IPS-NIHi11 (cell line): Measurements from ENCODE around the gene SCN1B.
"Not testable (repeated sequence)": the region's sequence is repeated elsewhere in the genome, so short reads cannot be mapped to it uniquely, and the experiment has no call there.

ENCODE experiments used
- DNase-seq: peaks from one replicate; pipeline ENCODE4 v3.0.0; 2012; ENCODE audit warnings: mixed read lengths, low spot score

The SCN1B gene

GRCh38 chr19:35037716-35038622, 7.7 kb downstream of the SCN1B start:
- DNase-seq = no peak

GRCh38 chr19:35038623-35039512, 8.6 kb downstream of the SCN1B start:
- no peak for DNase-seq

GRCh38 chr19:35039881-35040825, 9.9 kb downstream of the SCN1B start:
- no peak for DNase-seq

- peak; percentile 74 for DNase-seq
Measured at GRCh38 chr19:35040826-35041547, 10.7 kb downstream of the SCN1B start.

- peak; percentile 93 for DNase-seq
Measured at GRCh38 chr19:35041548-35042055, 11.3 kb downstream of the SCN1B start, which contains the start of gene HPN. TSS of gene HPN (plus strand) at chr19:35041721. CDS start at chr19:35042507, 786 bp downstream.

GRCh38 chr19:35042056-35042730, 11.9 kb downstream of the SCN1B start:
- no peak for DNase-seq

GRCh38 chr19:35042954-35043604, 12.8 kb downstream of the SCN1B start:
- no peak for DNase-seq

- no peak for DNase-seq
Measured at GRCh38 chr19:35043906-35044305, 13.6 kb downstream of the SCN1B start.

- DNase-seq = peak; percentile 82
Measured at GRCh38 chr19:35044317-35045117, 14.2 kb downstream of the SCN1B start.

GRCh38 chr19:35045667-35046300, 15.5 kb downstream of the SCN1B start:
- peak; percentile 72 for DNase-seq

- no peak for DNase-seq
Measured at GRCh38 chr19:35046461-35046860, 16.2 kb downstream of the SCN1B start.

GRCh38 chr19:35048911-35049411, 18.7 kb downstream of the SCN1B start:
- DNase-seq = no peak

- DNase-seq = no peak
Measured at GRCh38 chr19:35049456-35049855, 19.2 kb downstream of the SCN1B start.

- not testable (repeated sequence) for DNase-seq
Measured at GRCh38 chr19:35050662-35051061, 20.4 kb downstream of the SCN1B start.

GRCh38 chr19:35051268-35051667, 21.0 kb downstream of the SCN1B start:
- DNase-seq = not testable (repeated sequence)

- DNase-seq = no peak
Measured at GRCh38 chr19:35051796-35052195, 21.5 kb downstream of the SCN1B start.

- no peak for DNase-seq
Measured at GRCh38 chr19:35052599-35053190, 22.4 kb downstream of the SCN1B start.
